Esophagus muscularis mucosa (tissue), 4 donors: ENCODE results near the gene AFF4.

ENCODE experiments used
- CTCF ChIP-seq, 3 experiments: fragments of 200-600 bp in 2 of 3; fragments of 450-650 bp in 1 of 3; sonication (generic) in 2 of 3; IDR thresholded peaks; one replicate each; pipeline ENCODE4 v1.5.1; 2017 to 2019; ENCODE audit warnings: antibody characterized with exemption in 3 of 3, mild to moderate bottlenecking in 2 of 3, moderate library complexity in 1 of 3
- EP300 ChIP-seq: sonication (generic); formaldehyde crosslinking; IDR thresholded peaks from one replicate; pipeline ENCODE4 v1.6.1; 2017; ENCODE audit warnings: antibody characterized with exemption
- POLR2A ChIP-seq: fragments of 450-650 bp; IDR thresholded peaks from one replicate; pipeline ENCODE4 v1.6.1; 2017; ENCODE audit warnings: antibody characterized with exemption, moderate library complexity, mild to moderate bottlenecking, low read depth

- no peak for TF ChIP-seq CTCF (IDR thresholded peaks at IDR 0.05)
- TF ChIP-seq POLR2A: no peak
- TF ChIP-seq EP300: no peak
Measured at GRCh38 chr5:132877938-132878337, 85.5 kb downstream of the AFF4 start.
